A549 (cell line): Measurements from ENCODE around the gene ARL9.

Source experiments
- EP300 ChIP-seq, 2 experiments: fragments of >200 bp; sonication (Bioruptor Twin); formaldehyde crosslinking; IDR thresholded peaks; 2 replicates in 1 of 2; 3 replicates in 1 of 2; pipeline ENCODE4 v1.6.1; 2016 to 2017
- ESRRA ChIP-seq: fragments of 150-350 bp; IDR thresholded peaks from 2 replicates; pipeline ENCODE4 v1.6.1; 2014; ENCODE audit warnings: mild to moderate bottlenecking, low read length, borderline replicate concordance
- HOXB5 ChIP-seq: fragments of 250-450 bp; sonication (Bioruptor Pico); IDR thresholded peaks from 2 replicates; pipeline ENCODE4 v1.5.0; 2020; ENCODE audit warnings: mild to moderate bottlenecking, moderate library complexity
- POLR2A ChIP-seq: IDR thresholded peaks from 2 replicates; pipeline ENCODE4 v1.6.1; 2012; ENCODE audit warnings: mild to moderate bottlenecking, low read length
- RFX5 ChIP-seq: fragments of 450-650 bp; IDR thresholded peaks from 2 replicates; pipeline ENCODE4 v1.7.1; 2014; ENCODE audit warnings: antibody characterized with exemption, mild to moderate bottlenecking, moderate library complexity
- SMC3 ChIP-seq: fragments of >200 bp; sonication (Bioruptor Twin); formaldehyde crosslinking; IDR thresholded peaks from 3 replicates; pipeline ENCODE4 v1.6.1; 2018; ENCODE audit warnings: inconsistent platforms
- TP53 ChIP-seq: fragments of 250-450 bp; sonication (Bioruptor Pico); IDR thresholded peaks from 2 replicates; pipeline ENCODE4 v1.5.0; 2021; ENCODE audit warnings: mild to moderate bottlenecking, moderate library complexity
- ZNF302 ChIP-seq: fragments of 250-450 bp; sonication (Bioruptor Pico); IDR thresholded peaks from 2 replicates; pipeline ENCODE4 v1.9.0; 2021; ENCODE audit warnings: inconsistent platforms, mild to moderate bottlenecking, moderate library complexity
- TF ChIP-seq, protein P1 (sequence below): fragments of 200-600 bp; sonication (generic); IDR thresholded peaks from 2 replicates; pipeline ENCODE4 v1.6.1; 2016; ENCODE audit warnings: antibody characterized with exemption, mild to moderate bottlenecking, moderate library complexity
- TF ChIP-seq, protein P2 (sequence below): fragments of >200 bp; sonication (Bioruptor Twin); formaldehyde crosslinking; IDR thresholded peaks from 3 replicates; pipeline ENCODE4 v1.5.1; 2016
- TF ChIP-seq, protein P3 (sequence below): fragments of >200 bp; sonication (Bioruptor Twin); formaldehyde crosslinking; IDR thresholded peaks from 3 replicates; pipeline ENCODE4 v1.6.1; 2016

DNA sequence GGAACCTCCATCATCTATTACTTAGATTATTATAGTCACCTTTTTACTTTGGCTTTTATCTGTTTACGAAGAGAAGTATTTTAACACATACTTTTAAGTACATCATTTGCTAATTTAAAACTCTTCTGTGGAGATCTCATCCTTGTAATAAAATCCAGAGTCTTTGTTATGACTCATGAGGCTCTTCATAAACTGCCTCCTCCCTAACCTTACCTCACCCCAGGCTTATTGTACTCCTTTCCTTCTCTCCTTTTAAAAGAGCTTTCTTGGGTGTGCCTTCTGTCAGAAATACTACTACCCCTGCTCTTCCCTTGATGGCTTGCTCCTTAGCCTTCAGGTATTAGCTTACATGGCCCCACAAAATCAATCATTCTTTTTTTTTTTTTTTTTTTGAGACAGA lies 6.6 kb downstream of the ARL9 start:
- TF ChIP-seq, protein P1, sequence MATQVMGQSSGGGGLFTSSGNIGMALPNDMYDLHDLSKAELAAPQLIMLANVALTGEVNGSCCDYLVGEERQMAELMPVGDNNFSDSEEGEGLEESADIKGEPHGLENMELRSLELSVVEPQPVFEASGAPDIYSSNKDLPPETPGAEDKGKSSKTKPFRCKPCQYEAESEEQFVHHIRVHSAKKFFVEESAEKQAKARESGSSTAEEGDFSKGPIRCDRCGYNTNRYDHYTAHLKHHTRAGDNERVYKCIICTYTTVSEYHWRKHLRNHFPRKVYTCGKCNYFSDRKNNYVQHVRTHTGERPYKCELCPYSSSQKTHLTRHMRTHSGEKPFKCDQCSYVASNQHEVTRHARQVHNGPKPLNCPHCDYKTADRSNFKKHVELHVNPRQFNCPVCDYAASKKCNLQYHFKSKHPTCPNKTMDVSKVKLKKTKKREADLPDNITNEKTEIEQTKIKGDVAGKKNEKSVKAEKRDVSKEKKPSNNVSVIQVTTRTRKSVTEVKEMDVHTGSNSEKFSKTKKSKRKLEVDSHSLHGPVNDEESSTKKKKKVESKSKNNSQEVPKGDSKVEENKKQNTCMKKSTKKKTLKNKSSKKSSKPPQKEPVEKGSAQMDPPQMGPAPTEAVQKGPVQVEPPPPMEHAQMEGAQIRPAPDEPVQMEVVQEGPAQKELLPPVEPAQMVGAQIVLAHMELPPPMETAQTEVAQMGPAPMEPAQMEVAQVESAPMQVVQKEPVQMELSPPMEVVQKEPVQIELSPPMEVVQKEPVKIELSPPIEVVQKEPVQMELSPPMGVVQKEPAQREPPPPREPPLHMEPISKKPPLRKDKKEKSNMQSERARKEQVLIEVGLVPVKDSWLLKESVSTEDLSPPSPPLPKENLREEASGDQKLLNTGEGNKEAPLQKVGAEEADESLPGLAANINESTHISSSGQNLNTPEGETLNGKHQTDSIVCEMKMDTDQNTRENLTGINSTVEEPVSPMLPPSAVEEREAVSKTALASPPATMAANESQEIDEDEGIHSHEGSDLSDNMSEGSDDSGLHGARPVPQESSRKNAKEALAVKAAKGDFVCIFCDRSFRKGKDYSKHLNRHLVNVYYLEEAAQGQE = no peak
- TF ChIP-seq TP53 = no peak
- no peak for TF ChIP-seq SMC3
- TF ChIP-seq, protein P2, sequence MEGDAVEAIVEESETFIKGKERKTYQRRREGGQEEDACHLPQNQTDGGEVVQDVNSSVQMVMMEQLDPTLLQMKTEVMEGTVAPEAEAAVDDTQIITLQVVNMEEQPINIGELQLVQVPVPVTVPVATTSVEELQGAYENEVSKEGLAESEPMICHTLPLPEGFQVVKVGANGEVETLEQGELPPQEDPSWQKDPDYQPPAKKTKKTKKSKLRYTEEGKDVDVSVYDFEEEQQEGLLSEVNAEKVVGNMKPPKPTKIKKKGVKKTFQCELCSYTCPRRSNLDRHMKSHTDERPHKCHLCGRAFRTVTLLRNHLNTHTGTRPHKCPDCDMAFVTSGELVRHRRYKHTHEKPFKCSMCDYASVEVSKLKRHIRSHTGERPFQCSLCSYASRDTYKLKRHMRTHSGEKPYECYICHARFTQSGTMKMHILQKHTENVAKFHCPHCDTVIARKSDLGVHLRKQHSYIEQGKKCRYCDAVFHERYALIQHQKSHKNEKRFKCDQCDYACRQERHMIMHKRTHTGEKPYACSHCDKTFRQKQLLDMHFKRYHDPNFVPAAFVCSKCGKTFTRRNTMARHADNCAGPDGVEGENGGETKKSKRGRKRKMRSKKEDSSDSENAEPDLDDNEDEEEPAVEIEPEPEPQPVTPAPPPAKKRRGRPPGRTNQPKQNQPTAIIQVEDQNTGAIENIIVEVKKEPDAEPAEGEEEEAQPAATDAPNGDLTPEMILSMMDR = no peak
- no peak for TF ChIP-seq POLR2A
- TF ChIP-seq ZNF302 = no peak
- no peak for TF ChIP-seq HOXB5
- TF ChIP-seq, protein P3, sequence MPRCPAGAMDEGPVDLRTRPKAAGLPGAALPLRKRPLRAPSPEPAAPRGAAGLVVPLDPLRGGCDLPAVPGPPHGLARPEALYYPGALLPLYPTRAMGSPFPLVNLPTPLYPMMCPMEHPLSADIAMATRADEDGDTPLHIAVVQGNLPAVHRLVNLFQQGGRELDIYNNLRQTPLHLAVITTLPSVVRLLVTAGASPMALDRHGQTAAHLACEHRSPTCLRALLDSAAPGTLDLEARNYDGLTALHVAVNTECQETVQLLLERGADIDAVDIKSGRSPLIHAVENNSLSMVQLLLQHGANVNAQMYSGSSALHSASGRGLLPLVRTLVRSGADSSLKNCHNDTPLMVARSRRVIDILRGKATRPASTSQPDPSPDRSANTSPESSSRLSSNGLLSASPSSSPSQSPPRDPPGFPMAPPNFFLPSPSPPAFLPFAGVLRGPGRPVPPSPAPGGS = no peak
- no peak for TF ChIP-seq EP300 (IDR thresholded peaks at IDR 0.05)
- no peak for TF ChIP-seq ESRRA
- no peak for TF ChIP-seq RFX5
